Endothelial cell (in vitro differentiated cells): ENCODE measurements around the gene POLR2E. TPM values are rescaled to one million over a fixed set of nuclear protein-coding genes. Genes with fewer than 3 reads are reported as not detected.

Experiments used
- DNase-seq: peaks from one replicate; pipeline ENCODE4 v3.0.0; 2021; ENCODE audit warnings: low spot score
- H3K27ac Mint-ChIP-seq: one replicate; pipeline ENCODE4 v1.8.0; 2021; ENCODE audit warnings: mixed read lengths, inconsistent platforms; ENCODE audit not compliant: unreplicated experiment
- H3K27me3 Mint-ChIP-seq: one replicate; pipeline ENCODE4 v1.8.0; 2021; ENCODE audit warnings: mild to moderate bottlenecking, moderate library complexity, mixed read lengths, inconsistent platforms; ENCODE audit not compliant: unreplicated experiment
- H3K36me3 Mint-ChIP-seq: one replicate; pipeline ENCODE4 v1.8.0; 2021; ENCODE audit warnings: mild to moderate bottlenecking, low read depth, mixed read lengths, inconsistent platforms; ENCODE audit not compliant: unreplicated experiment
- H3K4me1 Mint-ChIP-seq: one replicate; pipeline ENCODE4 v1.8.0; 2021; ENCODE audit warnings: mild to moderate bottlenecking, mixed read lengths, inconsistent platforms; ENCODE audit not compliant: unreplicated experiment
- H3K4me3 Mint-ChIP-seq: one replicate; pipeline ENCODE4 v1.8.0; 2021; ENCODE audit warnings: mild to moderate bottlenecking, mixed read lengths, inconsistent platforms; ENCODE audit not compliant: unreplicated experiment
- H3K9me3 Mint-ChIP-seq: one replicate; pipeline ENCODE4 v1.8.0; 2021; ENCODE audit warnings: mixed read lengths, inconsistent platforms; ENCODE audit not compliant: unreplicated experiment
- CTCF ChIP-seq: fragments of 200-600 bp; sonication (generic); IDR thresholded peaks from one replicate; pipeline ENCODE4 v1.5.0; 2021; ENCODE audit warnings: antibody characterized with exemption; ENCODE audit not compliant: unreplicated experiment
- total RNA-seq: library from RNA; stranded (reverse); fragmentation: NEBNext Ultra II Directional; extraction: Animal tissue kit (Norgen Biotek cat#: 25700); gene quantifications from one replicate; pipeline ENCODE4 v1.2.1, GENCODE V29; 2021; ENCODE audit not compliant: unreplicated experiment

POLR2E gene
- total RNA-seq, 1 donor from 2014 or later, result 166 TPM

- TF ChIP-seq CTCF, result no peak
- no peak overlapping the region for H3K27ac Mint-ChIP-seq
- H3K4me3 Mint-ChIP-seq, result peak overlapping the region; percentile 27
- H3K27me3 Mint-ChIP-seq, result peaks cover 22% of the 10 kb centered on the region
- H3K36me3 Mint-ChIP-seq, result no peaks in the 10 kb centered on the region
- DNase-seq, result no peak
- H3K4me1 Mint-ChIP-seq, result peaks cover 10% of the 10 kb centered on the region
- H3K9me3 Mint-ChIP-seq, result no peaks in the 10 kb centered on the region
Observed at GRCh38 chr19:1069009-1069779, 26.0 kb downstream of the POLR2E start.

GRCh38 chr19:1068009-1069001 is 26.9 kb downstream of the POLR2E start:
- Mint-ChIP-seq H3K4me1 (peaks cover 10% of the 10 kb centered on the region), H3K27ac (no peak overlapping the region), H3K36me3 (no peaks in the 10 kb centered on the region), H3K4me3 (peak overlapping the region; percentile 27), H3K27me3 (peaks cover 29% of the 10 kb centered on the region), H3K9me3 (no peaks in the 10 kb centered on the region)
- TF ChIP-seq CTCF, result no peak
- DNase-seq, result no peak

GRCh38 chr19:1067341-1067957 is 27.7 kb downstream of the POLR2E start:
- Mint-ChIP-seq H3K36me3 (peaks cover 2% of the 10 kb centered on the region), H3K4me1 (peaks cover 10% of the 10 kb centered on the region), H3K4me3 (no peak overlapping the region), H3K9me3 (no peaks in the 10 kb centered on the region), H3K27me3 (peaks cover 23% of the 10 kb centered on the region), H3K27ac (no peak overlapping the region)
- no peak for DNase-seq
- TF ChIP-seq CTCF, result no peak

- Mint-ChIP-seq H3K27ac (no peak within 1 kb of the TSS), H3K4me3 (no peak within 1 kb of the TSS), H3K27me3 (peaks cover 23% of the 10 kb centered on the region)
Observed at GRCh38 chr19:1066748-1067340, 28.3 kb downstream of the POLR2E start, which contains the start of gene ARHGAP45. Gene ARHGAP45, plus strand, starts transcription at chr19:1067167. Its CDS starts 239 bp downstream, at chr19:1067406.

More at GRCh38 chr19:1066748-1067340, 28.3 kb downstream of the POLR2E start, which contains the start of gene ARHGAP45:
- Mint-ChIP-seq H3K9me3 (no peaks in the 10 kb centered on the region), H3K4me1 (peaks cover 9% of the 10 kb centered on the region), H3K36me3 (peaks cover 5% of the 10 kb centered on the region)
- no peak for TF ChIP-seq CTCF
- no peak for DNase-seq
